ENCODE measurements around the gene PAH. TPM values are rescaled to one million over a fixed set of nuclear protein-coding genes. Genes with fewer than 3 reads are reported as not detected.

PAH gene
- total and polyA plus RNA-seq, 2 of the 13 experiments (the other 11 are each of a cell fraction or from before 2014, with no cell fraction given): 192 to 451 TPM

DNA sequence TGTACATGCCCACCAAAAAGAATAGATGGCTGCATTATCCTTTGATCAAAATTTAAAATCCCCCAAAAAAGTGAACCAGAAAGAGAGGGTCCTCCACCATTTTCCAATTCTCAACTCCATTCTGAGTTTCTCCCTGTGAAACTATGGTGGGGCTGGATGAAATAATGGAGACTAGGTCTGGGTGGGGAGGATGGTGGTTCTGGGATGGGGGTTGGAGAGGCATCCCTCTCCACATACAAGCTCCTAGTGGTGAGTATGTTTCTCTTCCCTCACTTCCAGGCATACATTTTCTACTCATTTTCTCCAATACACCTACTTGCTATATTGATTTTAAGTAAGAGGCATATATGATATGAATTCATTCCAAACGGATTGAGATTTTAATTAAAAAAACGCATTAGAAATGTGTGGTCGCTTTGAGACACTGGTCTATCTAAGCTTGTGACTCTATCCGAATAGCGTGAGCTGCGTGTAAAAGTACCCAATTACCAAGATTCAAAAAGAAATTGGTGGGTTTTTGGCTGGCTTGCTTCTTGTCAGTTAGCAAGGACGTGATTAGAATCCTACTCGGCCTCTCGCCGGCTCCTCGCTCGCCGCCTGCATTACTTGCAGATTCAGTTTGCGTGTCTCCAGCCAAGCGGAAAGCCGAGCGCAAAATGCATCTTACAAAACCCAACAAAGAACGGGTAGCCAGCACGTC, 43.9 kb upstream of the PAH start (continued):
- TF ChIP-seq, protein P1, sequence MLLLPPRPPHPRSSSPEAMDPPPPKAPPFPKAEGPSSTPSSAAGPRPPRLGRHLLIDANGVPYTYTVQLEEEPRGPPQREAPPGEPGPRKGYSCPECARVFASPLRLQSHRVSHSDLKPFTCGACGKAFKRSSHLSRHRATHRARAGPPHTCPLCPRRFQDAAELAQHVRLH (CRISPR knock-in tag; IDR thresholded peaks at IDR 0.05; ENCODE audit: borderline replicate concordance, low read depth): no peak
- TF ChIP-seq, protein P2, sequence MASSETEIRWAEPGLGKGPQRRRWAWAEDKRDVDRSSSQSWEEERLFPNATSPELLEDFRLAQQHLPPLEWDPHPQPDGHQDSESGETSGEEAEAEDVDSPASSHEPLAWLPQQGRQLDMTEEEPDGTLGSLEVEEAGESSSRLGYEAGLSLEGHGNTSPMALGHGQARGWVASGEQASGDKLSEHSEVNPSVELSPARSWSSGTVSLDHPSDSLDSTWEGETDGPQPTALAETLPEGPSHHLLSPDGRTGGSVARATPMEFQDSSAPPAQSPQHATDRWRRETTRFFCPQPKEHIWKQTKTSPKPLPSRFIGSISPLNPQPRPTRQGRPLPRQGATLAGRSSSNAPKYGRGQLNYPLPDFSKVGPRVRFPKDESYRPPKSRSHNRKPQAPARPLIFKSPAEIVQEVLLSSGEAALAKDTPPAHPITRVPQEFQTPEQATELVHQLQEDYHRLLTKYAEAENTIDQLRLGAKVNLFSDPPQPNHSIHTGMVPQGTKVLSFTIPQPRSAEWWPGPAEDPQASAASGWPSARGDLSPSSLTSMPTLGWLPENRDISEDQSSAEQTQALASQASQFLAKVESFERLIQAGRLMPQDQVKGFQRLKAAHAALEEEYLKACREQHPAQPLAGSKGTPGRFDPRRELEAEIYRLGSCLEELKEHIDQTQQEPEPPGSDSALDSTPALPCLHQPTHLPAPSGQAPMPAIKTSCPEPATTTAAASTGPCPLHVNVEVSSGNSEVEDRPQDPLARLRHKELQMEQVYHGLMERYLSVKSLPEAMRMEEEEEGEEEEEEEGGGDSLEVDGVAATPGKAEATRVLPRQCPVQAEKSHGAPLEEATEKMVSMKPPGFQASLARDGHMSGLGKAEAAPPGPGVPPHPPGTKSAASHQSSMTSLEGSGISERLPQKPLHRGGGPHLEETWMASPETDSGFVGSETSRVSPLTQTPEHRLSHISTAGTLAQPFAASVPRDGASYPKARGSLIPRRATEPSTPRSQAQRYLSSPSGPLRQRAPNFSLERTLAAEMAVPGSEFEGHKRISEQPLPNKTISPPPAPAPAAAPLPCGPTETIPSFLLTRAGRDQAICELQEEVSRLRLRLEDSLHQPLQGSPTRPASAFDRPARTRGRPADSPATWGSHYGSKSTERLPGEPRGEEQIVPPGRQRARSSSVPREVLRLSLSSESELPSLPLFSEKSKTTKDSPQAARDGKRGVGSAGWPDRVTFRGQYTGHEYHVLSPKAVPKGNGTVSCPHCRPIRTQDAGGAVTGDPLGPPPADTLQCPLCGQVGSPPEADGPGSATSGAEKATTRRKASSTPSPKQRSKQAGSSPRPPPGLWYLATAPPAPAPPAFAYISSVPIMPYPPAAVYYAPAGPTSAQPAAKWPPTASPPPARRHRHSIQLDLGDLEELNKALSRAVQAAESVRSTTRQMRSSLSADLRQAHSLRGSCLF (CRISPR knock-in tag; IDR thresholded peaks at IDR 0.05; ENCODE audit: borderline replicate concordance): no peak
- TF ChIP-seq XBP1 (CRISPR knock-in tag; IDR thresholded peaks at IDR 0.05) (no peak), ASH2L (IDR thresholded peaks at IDR 0.05; ENCODE audit: insufficient read length, low read depth, low read length) (no peak), NRL (CRISPR knock-in tag; IDR thresholded peaks at IDR 0.05; ENCODE audit: borderline replicate concordance) (no peak)

DNA sequence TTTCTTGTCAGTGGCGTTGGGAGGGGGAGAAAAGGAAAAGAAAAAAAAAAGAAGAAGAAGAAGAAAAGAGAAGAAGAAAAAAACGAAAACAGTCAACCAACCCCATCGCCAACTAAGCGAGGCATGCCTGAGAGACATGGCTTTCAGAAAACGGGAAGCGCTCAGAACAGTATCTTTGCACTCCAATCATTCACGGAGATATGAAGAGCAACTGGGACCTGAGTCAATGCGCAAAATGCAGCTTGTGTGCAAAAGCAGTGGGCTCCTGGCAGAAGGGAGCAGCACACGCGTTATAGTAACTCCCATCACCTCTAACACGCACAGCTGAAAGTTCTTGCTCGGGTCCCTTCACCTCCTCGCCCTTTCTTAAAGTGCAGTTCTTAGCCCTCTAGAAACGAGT, 42.3 kb upstream of the PAH start:
- FAIRE-seq (no peak), DNase-seq (ENCODE audit: low spot score) (no peak)
- TF ChIP-seq, protein P3, sequence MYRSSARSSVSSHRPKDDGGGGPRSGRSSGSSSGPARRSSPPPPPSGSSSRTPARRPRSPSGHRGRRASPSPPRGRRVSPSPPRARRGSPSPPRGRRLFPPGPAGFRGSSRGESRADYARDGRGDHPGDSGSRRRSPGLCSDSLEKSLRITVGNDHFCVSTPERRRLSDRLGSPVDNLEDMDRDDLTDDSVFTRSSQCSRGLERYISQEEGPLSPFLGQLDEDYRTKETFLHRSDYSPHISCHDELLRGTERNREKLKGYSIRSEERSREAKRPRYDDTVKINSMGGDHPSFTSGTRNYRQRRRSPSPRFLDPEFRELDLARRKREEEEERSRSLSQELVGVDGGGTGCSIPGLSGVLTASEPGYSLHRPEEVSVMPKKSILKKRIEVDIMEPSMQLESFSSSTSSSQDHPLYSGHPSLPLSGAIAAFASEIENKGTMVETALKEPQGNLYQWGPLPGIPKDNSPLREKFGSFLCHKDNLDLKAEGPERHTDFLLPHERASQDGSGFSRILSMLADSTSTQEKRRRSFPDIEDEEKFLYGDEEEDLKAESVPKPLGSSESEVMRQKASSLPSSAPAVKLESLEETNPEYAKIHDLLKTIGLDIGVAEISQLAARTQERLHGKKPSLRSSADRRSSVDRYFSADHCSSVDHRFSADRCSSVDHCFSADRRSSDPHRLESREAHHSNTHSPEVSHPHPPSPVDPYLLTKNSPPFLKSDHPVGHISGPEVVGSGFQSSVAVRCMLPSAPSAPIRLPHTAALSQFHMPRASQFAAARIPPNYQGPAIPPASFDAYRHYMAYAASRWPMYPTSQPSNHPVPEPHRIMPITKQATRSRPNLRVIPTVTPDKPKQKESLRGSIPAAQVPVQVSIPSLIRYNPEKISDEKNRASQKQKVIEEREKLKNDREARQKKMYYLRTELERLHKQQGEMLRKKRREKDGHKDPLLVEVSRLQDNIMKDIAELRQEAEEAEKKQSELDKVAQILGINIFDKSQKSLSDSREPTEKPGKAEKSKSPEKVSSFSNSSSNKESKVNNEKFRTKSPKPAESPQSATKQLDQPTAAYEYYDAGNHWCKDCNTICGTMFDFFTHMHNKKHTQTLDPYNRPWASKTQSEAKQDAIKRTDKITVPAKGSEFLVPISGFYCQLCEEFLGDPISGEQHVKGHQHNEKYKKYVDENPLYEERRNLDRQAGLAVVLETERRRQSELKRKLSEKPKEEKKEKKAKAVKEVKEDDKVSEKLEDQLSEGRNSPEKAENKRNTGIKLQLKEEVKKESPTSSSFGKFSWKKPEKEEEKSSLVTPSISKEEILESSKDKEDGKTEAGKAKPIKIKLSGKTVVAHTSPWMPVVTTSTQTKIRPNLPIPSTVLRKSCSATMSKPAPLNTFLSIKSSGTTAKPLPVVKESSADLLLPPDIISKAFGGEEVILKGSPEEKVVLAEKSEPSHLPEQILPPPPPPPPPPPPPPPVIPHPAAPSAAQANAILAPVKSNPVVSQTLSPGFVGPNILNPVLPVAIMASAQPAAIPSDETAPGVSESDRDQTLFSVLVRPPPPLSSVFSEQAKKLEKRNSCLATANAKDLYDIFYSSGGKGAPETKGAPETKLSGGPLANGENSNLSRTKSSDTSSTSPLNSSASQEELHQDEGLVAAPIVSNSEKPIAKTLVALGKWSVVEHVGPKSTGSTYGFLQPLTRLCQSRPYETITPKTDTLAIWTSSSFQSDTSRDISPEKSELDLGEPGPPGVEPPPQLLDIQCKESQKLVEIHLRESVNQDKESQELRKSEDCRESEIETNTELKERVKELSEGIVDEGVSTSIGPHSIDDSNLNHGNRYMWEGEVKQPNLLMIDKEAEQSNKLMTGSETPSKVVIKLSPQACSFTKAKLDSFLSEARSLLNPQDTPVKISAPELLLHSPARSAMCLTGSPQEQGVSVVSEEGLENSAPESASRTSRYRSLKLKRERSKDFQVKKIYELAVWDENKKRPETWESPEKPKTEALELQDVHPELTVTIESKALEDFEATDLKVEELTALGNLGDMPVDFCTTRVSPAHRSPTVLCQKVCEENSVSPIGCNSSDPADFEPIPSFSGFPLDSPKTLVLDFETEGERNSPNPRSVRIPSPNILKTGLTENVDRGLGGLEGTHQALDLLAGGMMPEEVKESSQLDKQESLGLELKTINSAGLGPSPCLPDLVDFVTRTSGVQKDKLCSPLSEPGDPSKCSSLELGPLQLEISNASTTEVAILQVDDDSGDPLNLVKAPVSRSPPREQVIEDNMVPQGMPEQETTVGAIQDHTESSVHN (CRISPR knock-in tag; IDR thresholded peaks at IDR 0.05): no peak
- TF ChIP-seq ZNF121 (CRISPR knock-in tag; IDR thresholded peaks at IDR 0.05): no peak

More for the DNA sequence above, 42.3 kb upstream of the PAH start:
- Histone ChIP-seq H3K27me3 (ENCODE audit: control insufficient read depth in 1 of 2, insufficient read depth in 2 of 2, low read length in 2 of 2) (peaks cover 7 to 86% of the 10 kb centered on the region in 2 experiments), H3K4me1 (ENCODE audit: insufficient read depth, low read length) (peaks cover 12% of the 10 kb centered on the region), H3K4me3 (replicated peaks in 1 of 3; ENCODE audit: insufficient read depth in 1 of 3, low read depth in 2 of 3, low read length in 3 of 3) (no peak overlapping the region), H3K79me2 (ENCODE audit: insufficient read depth, low read length) (no peaks in the 10 kb centered on the region), H3K9ac (ENCODE audit: insufficient read depth, low read depth, low read length) (no peak overlapping the region), H2AFZ (ENCODE audit: low read length) (no peak overlapping the region), H3K9me3 (ENCODE audit: low read length) (no peaks in the 10 kb centered on the region), H4K20me1 (ENCODE audit: insufficient read depth, low read length) (no peaks in the 10 kb centered on the region), H3K36me3 (replicated peaks in 1 of 2; ENCODE audit: control insufficient read depth in 1 of 2, insufficient read depth in 2 of 2, low read length in 2 of 2) (no peaks in the 10 kb centered on the region), H3K4me2 (ENCODE audit: low read depth, low read length) (no peak overlapping the region), H3K27ac (ENCODE audit: extremely low read length, insufficient read depth, low read length) (no peak overlapping the region)
- in situ Hi-C loops (cut with HindIII; ENCODE audit: extremely low pct_ligation_motif_present, low pct_unique_long_range_greater_than_20kb) (no loop called here), intact Hi-C loops (cut with micrococcal nuclease; ENCODE audit: unreplicated experiment) (no loop called here)
- ChIA-PET POLR2A (no interaction called here), CTCF (ENCODE audit: low intra/inter-chr PET ratio, low total read pairs) (no interaction called here)
- no peak for ATAC-seq
- BruUV-seq (replicated peaks): no TSS peak
- WGBS (ENCODE audit: low lambda C conversion rate): 36% methylated on average over 14 of the region's 14 CpGs

All from HepG2 (cell line).